GM12878 (cell line): ENCODE data around the gene ILKAP. TPM values are rescaled to one million over a fixed set of nuclear protein-coding genes. Genes with fewer than 3 reads are reported as not detected.

Source experiments
- ATAC-seq: fragments of 200-7000 bp; cut with Tn5 transposase; 3 replicates; pipeline ENCODE4 v1.9.1; 2020; ENCODE audit warnings: mild to moderate bottlenecking, moderate library complexity
- BruUV-seq: library from RNA; stranded (reverse); fragments of 400-500 nt; replicated peaks from 2 replicates; lab custom pipeline; 2021; lab: Mats Ljungman, UMichigan
- CTCF ChIA-PET: fragments of 300-600 bp; sonication (Branson Sonifier 250); formaldehyde crosslinking; extraction: SDS; loops from one replicate; lab custom pipeline; 2021; ENCODE audit warnings: inconsistent platforms; lab: Yijun Ruan, JAX
- POLR2A ChIA-PET: fragments of 350-600 bp; formaldehyde crosslinking; extraction: SDS; loops from one replicate; lab custom pipeline; 2021; ENCODE audit warnings: inconsistent platforms; lab: Charles Lee
- RAD21 ChIA-PET: fragments of 300-600 bp; sonication (Branson Sonifier 250); formaldehyde crosslinking; loops from one replicate; lab custom pipeline; 2023; ENCODE audit warnings: antibody characterized with exemption; ENCODE audit not compliant: unreplicated experiment; lab: Charles Lee
- SMC1A ChIA-PET: fragments of 300-600 bp; sonication (Branson Sonifier 250); formaldehyde crosslinking; loops from one replicate; lab custom pipeline; 2023; ENCODE audit not compliant: unreplicated experiment, uncharacterized antibody; lab: Charles Lee
- DNase-seq: peaks from one replicate; pipeline ENCODE4 v3.0.0-alpha.2; 2011; ENCODE audit warnings: low read depth, low spot score
- FAIRE-seq: peaks from 3 replicates; lab custom pipeline; 2011; peaks lifted over from hg19 to GRCh38; lab: Jason Lieb, UNC
- H2AFZ ChIP-seq: 2 replicates; pipeline ENCODE4 v1.6.0; 2011; ENCODE audit warnings: low read depth, low read length, control low read depth; ENCODE audit not compliant: control insufficient read depth
- H3K27ac ChIP-seq: 2 replicates; pipeline ENCODE4 v1.5.1; 2011; ENCODE audit warnings: control low read depth; ENCODE audit not compliant: control insufficient read depth, insufficient read depth
- H3K27me3 ChIP-seq, 2 experiments: replicated peaks in 1 of 2; 2 replicates each; pipeline versions ENCODE4 v1.6.0 to v1.6.1; 2011; ENCODE audit warnings: low read length in 1 of 2; ENCODE audit not compliant: control insufficient read depth in 2 of 2, insufficient read depth in 2 of 2
- H3K36me3 ChIP-seq, 2 experiments: 2 replicates each; pipeline ENCODE4 v1.5.1; 2011; ENCODE audit warnings: low read length in 1 of 2; ENCODE audit not compliant: control insufficient read depth in 2 of 2, insufficient read depth in 2 of 2
- H3K4me1 ChIP-seq: 2 replicates; pipeline ENCODE4 v1.6.1; 2011; ENCODE audit warnings: mild to moderate bottlenecking, low read length, moderate library complexity, mixed read lengths; ENCODE audit not compliant: control insufficient read depth, insufficient read depth
- H3K4me2 ChIP-seq: 2 replicates; pipeline ENCODE4 v1.6.0; 2011; ENCODE audit warnings: control low read depth; ENCODE audit not compliant: control insufficient read depth, insufficient read depth
- H3K4me3 ChIP-seq: fragments of 200-600 bp; sonication (generic); 2 replicates; pipeline ENCODE4 v1.5.1; 2016
- H3K79me2 ChIP-seq: 2 replicates; pipeline ENCODE4 v1.6.0; 2011; ENCODE audit warnings: low read length; ENCODE audit not compliant: control insufficient read depth, insufficient read depth
- H3K9ac ChIP-seq: 2 replicates; pipeline ENCODE4 v1.8.0; 2011; ENCODE audit warnings: low read length, control low read depth, mixed read lengths; ENCODE audit not compliant: control insufficient read depth, insufficient read depth
- H3K9me3 ChIP-seq: replicated peaks from 3 replicates; pipeline ENCODE4 v1.5.1; 2011; ENCODE audit warnings: mild to moderate bottlenecking, low read length; ENCODE audit not compliant: control insufficient read depth, insufficient read depth
- H4K20me1 ChIP-seq: 2 replicates; pipeline ENCODE4 v1.6.0; 2011; ENCODE audit not compliant: control insufficient read depth, insufficient read depth
- CHD2 ChIP-seq: IDR thresholded peaks from 2 replicates; pipeline ENCODE4 v1.6.1; 2011; ENCODE audit warnings: low read depth, low read length, improper control_type of control experiment, borderline replicate concordance
- EGR1 ChIP-seq, 2 experiments: IDR thresholded peaks; 1 replicate in 1 of 2; 2 replicates in 1 of 2; pipeline ENCODE4 v1.6.1; 2011 to 2012; ENCODE audit warnings: low read depth in 2 of 2, low read length in 2 of 2, borderline replicate concordance in 1 of 2, mild to moderate bottlenecking in 1 of 2, moderate library complexity in 1 of 2
- ETV6 ChIP-seq, 2 experiments: fragments of 450-650 bp in 1 of 2; IDR thresholded peaks in 1 of 2; conservative IDR thresholded peaks in 1 of 2; 2 replicates each; pipeline ENCODE4 v1.6.1; 2014; ENCODE audit warnings: antibody characterized with exemption in 1 of 2, borderline replicate concordance in 1 of 2, low read depth in 1 of 2, mild to moderate bottlenecking in 1 of 2, moderate library complexity in 1 of 2
- IKZF1 ChIP-seq: fragments of 450-650 bp; conservative IDR thresholded peaks from 2 replicates; pipeline ENCODE4 v1.6.1; 2017; ENCODE audit warnings: antibody characterized with exemption, mild to moderate bottlenecking
- IRF5 ChIP-seq: fragments of 450-650 bp; IDR thresholded peaks from 2 replicates; pipeline ENCODE4 v1.6.1; 2017; ENCODE audit warnings: borderline replicate concordance
- POLR2A ChIP-seq: IDR thresholded peaks from 2 replicates; pipeline ENCODE4 v1.6.1; 2011; ENCODE audit warnings: low read depth, mild to moderate bottlenecking, low read length
- RAD51 ChIP-seq: fragments of 450-650 bp; IDR thresholded peaks from 2 replicates; pipeline ENCODE4 v1.6.1; 2016; ENCODE audit warnings: moderate library complexity, mild to moderate bottlenecking, inconsistent platforms
- RELA ChIP-seq: fragments of 450-650 bp; IDR thresholded peaks from 2 replicates; pipeline ENCODE4 v1.8.0; 2014; ENCODE audit warnings: borderline replicate concordance; ENCODE audit not compliant: partially characterized antibody
- SIX5 ChIP-seq: IDR thresholded peaks from 2 replicates; pipeline ENCODE4 v1.6.1; 2011; ENCODE audit warnings: mild to moderate bottlenecking, low read depth, low read length, moderate library complexity; ENCODE audit not compliant: severe bottlenecking
- YBX1 ChIP-seq: fragments of 450-650 bp; IDR thresholded peaks from 2 replicates; pipeline ENCODE4 v1.6.1; 2016; ENCODE audit warnings: antibody characterized with exemption
- ZBTB11 ChIP-seq: fragments of 450-650 bp; formaldehyde crosslinking; IDR thresholded peaks from 2 replicates; pipeline ENCODE4 v1.5.0; 2022; ENCODE audit warnings: mild to moderate bottlenecking, missing genetic modification characterization
- WGBS: methylation state at CpG from one replicate; pipeline ENCODE4 v1.1.6; 2016; ENCODE audit warnings: low lambda C conversion rate; ENCODE audit not compliant: insufficient replicate concordance, insufficient coverage; ENCODE audit errors: missing lambda C conversion rate; 5-methylcytosine and 5-hydroxymethylcytosine counted together
- in situ Hi-C: fragments of 300-500 bp; cut with MboI; formaldehyde crosslinking; loops from 9 replicates; pipeline ENCODE4 v1.14.3; 2018; ENCODE audit warnings: mixed read lengths
- intact Hi-C: fragments of 100-400 bp; cut with micrococcal nuclease; formaldehyde crosslinking; loops from one replicate; pipeline ENCODE4 v1.14.2; 2022; ENCODE audit not compliant: unreplicated experiment
- polyA plus RNA-seq, 11 experiments: library from polyadenylated mRNA; depleted of rRNA in 4 of 11; unstranded in 6 of 11; stranded (reverse) in 5 of 11; fragments of >200 nt; fragmentation: Nextera tagmentation in 4 of 11; fragmentation: Illumina TruSeq in 1 of 11; extraction: Ambion mirVana in 4 of 11; extraction: Trizol in 1 of 11; gene quantifications; 1 replicate in 1 of 11; 2 replicates in 10 of 11; pipeline versions ENCODE4 v1.2.1 to v1.2.3, GENCODE V29; 2011 to 2016; ENCODE audit warnings: inconsistent platforms in 2 of 11, missing spikeins in 2 of 11, low read depth in 1 of 11
- total RNA-seq, 4 experiments: library from RNA; depleted of rRNA in 3 of 4; stranded (reverse); fragments of >200 nt in 3 of 4; fragmentation: Illumina TruSeq in 1 of 4; extraction: Trizol in 1 of 4; gene quantifications; 2 replicates each; pipeline versions ENCODE4 v1.2.1 to v1.2.3, GENCODE V29; 2013 to 2021

Gene ILKAP
- total and polyA plus RNA-seq, 10 of the 15 experiments (the other 5 are each of a cell fraction or from before 2014, with no cell fraction given) = 4.2 to 65.3 (median 37.3) TPM

GRCh38 chr2:238159661-238160205 lies 43.8 kb downstream of the ILKAP start:
- intact Hi-C loops = loop anchor here (2.0 kb wide), 1 partner anchor 103 kb away; no protein-coding TSS in a partner anchor
- Histone ChIP-seq H3K36me3 (no peaks in the 10 kb centered on the region), H3K4me1 (peaks cover 6% of the 10 kb centered on the region; the same call in 1 of the 2 replicates), H3K79me2 (no peaks in the 10 kb centered on the region), H3K9ac (no peak overlapping the region), H3K27ac (no peak overlapping the region), H3K27me3 (peaks cover 3 to 12% of the 10 kb centered on the region in 2 experiments; a peak in 3 of 4 replicates), H4K20me1 (no peaks in the 10 kb centered on the region), H2AFZ (no peak overlapping the region), H3K4me3 (no peak overlapping the region), H3K4me2 (peak overlapping the region; percentile 33), H3K9me3 (no peaks in the 10 kb centered on the region)
- no peak for FAIRE-seq
- ChIA-PET POLR2A (no interaction called here), RAD21 (interaction anchor here (1.2 to 1.9 kb wide), 2 partner anchors 104 to 190 kb away, joined by 3 to 13 read pairs; no protein-coding TSS in a partner anchor), SMC1A (interaction anchor here (1.1 to 1.6 kb wide), 3 partner anchors 16 to 301 kb away, joined by 3 to 4 read pairs (median 4); no protein-coding TSS in a partner anchor), CTCF (interaction anchor here (1.4 to 2.5 kb wide), 2 partner anchors 17 to 103 kb away, joined by 3 to 23 read pairs; no protein-coding TSS in a partner anchor)
- TF ChIP-seq ETV6 (conservative IDR thresholded peaks at IDR 0.05 in 1 of 2, IDR thresholded peaks at IDR 0.05 in 1 of 2; ENCODE audit: borderline replicate concordance in 1 of 2, low read depth in 1 of 2) (no peak), YBX1 (no peak), RELA (no peak)
- no TSS peak for BruUV-seq
- 0 out of 3 replicates have a peak, but pooled peaks have one; percentile 5 for ATAC-seq
- 26% methylated on average over 10 of the region's 10 CpGs for WGBS
- in situ Hi-C loops = no loop called here
- DNase-seq = no peak

- Histone ChIP-seq H3K79me2 (no peaks in the 10 kb centered on the region), H3K4me2 (peak overlapping the region; percentile 7; the same call in 1 of the 2 replicates), H3K36me3 (no peaks in the 10 kb centered on the region), H3K27ac (no peak overlapping the region), H3K4me3 (no peak overlapping the region), H3K9ac (no peak overlapping the region), H3K27me3 (peaks cover 3 to 12% of the 10 kb centered on the region in 2 experiments; a peak in 3 of 4 replicates), H2AFZ (no peak overlapping the region), H3K4me1 (peaks cover 6% of the 10 kb centered on the region; the same call in 1 of the 2 replicates), H3K9me3 (no peaks in the 10 kb centered on the region), H4K20me1 (no peaks in the 10 kb centered on the region)
- ChIA-PET SMC1A (interaction anchor here (1.5 kb wide), 1 partner anchor 301 kb away, joined by 4 read pairs; no protein-coding TSS in a partner anchor), CTCF (no interaction called here), POLR2A (no interaction called here), RAD21 (no interaction called here)
- FAIRE-seq (no peak), DNase-seq (no peak), ATAC-seq (peak; percentile 12; the same call in 2 of the 3 replicates)
- in situ Hi-C loops = no loop called here
- BruUV-seq = no TSS peak
- WGBS = 11% methylated on average over 16 of the region's 52 CpGs
- intact Hi-C loops = no loop called here
- TF ChIP-seq SIX5 (no peak), IKZF1 (peak; percentile 44; the same call in 1 of the 2 replicates), IRF5 (no peak), RAD51 (no peak), POLR2A (no peak), CHD2 (no peak), EGR1 (IDR thresholded peaks at IDR 0.05; ENCODE audit: borderline replicate concordance in 1 of 2, low read depth in 2 of 2, low read length in 2 of 2) (no peak), ZBTB11 (CRISPR knock-in tag) (no peak)
Measured at GRCh38 chr2:238159071-238159539, 44.4 kb downstream of the ILKAP start.
